HL-60 (cell line): ENCODE measurements around the gene SS18.

Experiments used
- DNase-seq, 2 experiments: peaks; one replicate each; pipeline ENCODE4 v3.0.0-alpha.2; 2010 to 2020; ENCODE audit warnings: low read depth in 1 of 2, low spot score in 1 of 2
- H3K27ac ChIP-seq: fragments of 250-450 bp; sonication (Bioruptor Pico); replicated peaks from 2 replicates; pipeline ENCODE4 v1.5.1; 2020; ENCODE audit warnings: mild to moderate bottlenecking, moderate library complexity
- H3K27me3 ChIP-seq: fragments of 250-450 bp; sonication (Bioruptor Pico); 2 replicates; pipeline ENCODE4 v1.5.1; 2021; ENCODE audit warnings: mild to moderate bottlenecking, moderate library complexity; ENCODE audit not compliant: insufficient read depth, poor library complexity, severe bottlenecking
- H3K4me3 ChIP-seq: replicated peaks from 2 replicates; pipeline ENCODE4 v1.5.1; 2011; ENCODE audit warnings: mild to moderate bottlenecking, control low read depth, low read length; ENCODE audit not compliant: insufficient read depth
- GABPA ChIP-seq: IDR thresholded peaks from 2 replicates; pipeline ENCODE4 v1.6.1; 2012; ENCODE audit warnings: low read depth
- POLR2AphosphoS5 ChIP-seq: IDR thresholded peaks from 2 replicates; pipeline ENCODE4 v1.6.1; 2012; ENCODE audit warnings: low read depth
- SPI1 ChIP-seq: IDR thresholded peaks from 2 replicates; pipeline ENCODE4 v1.6.1; 2012; ENCODE audit warnings: low read depth, mild to moderate bottlenecking, borderline replicate concordance
- TF ChIP-seq, protein P1 (sequence below): IDR thresholded peaks from one replicate; pipeline ENCODE4 v1.5.1; 2011; ENCODE audit warnings: low read length, control low read depth, inconsistent platforms; ENCODE audit not compliant: insufficient read depth
- TF ChIP-seq, protein P2 (sequence below): IDR thresholded peaks from 2 replicates; pipeline ENCODE4 v1.6.1; 2012; ENCODE audit warnings: low read depth; ENCODE audit not compliant: insufficient replicate concordance

Gene SS18

DNA sequence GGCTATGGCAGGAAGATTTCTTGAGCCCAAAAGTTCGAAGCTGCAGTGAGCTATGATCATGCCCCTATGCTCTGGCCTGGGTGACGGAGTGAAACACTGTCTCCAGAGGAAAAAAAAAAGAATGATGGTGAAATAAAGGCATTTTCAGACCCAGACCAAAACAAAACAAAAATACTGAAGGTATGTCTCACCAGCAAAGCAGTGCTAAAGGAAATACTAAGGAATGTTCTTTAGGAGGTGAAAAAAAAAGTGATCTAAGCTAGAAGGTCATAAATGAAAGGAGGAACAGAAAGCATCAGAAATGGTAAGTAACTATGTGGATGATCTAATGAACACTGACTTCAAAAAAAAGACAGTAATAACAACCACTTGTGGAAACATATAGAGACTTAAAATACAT is 18.7 kb downstream of the SS18 start:
- Histone ChIP-seq H3K4me3 (no peak overlapping the region), H3K27me3 (no peaks in the 10 kb centered on the region), H3K27ac (no peak overlapping the region)
- DNase-seq = no peak
- TF ChIP-seq SPI1 = no peak

GRCh38 chr18:26071020-26071419 is 19.4 kb downstream of the SS18 start:
- no peak for DNase-seq
- H3K27me3 ChIP-seq = no peaks in the 10 kb centered on the region
- H3K4me3 ChIP-seq = no peak overlapping the region
- no peak for TF ChIP-seq GABPA
- TF ChIP-seq SPI1 = no peak
- TF ChIP-seq, protein P1, sequence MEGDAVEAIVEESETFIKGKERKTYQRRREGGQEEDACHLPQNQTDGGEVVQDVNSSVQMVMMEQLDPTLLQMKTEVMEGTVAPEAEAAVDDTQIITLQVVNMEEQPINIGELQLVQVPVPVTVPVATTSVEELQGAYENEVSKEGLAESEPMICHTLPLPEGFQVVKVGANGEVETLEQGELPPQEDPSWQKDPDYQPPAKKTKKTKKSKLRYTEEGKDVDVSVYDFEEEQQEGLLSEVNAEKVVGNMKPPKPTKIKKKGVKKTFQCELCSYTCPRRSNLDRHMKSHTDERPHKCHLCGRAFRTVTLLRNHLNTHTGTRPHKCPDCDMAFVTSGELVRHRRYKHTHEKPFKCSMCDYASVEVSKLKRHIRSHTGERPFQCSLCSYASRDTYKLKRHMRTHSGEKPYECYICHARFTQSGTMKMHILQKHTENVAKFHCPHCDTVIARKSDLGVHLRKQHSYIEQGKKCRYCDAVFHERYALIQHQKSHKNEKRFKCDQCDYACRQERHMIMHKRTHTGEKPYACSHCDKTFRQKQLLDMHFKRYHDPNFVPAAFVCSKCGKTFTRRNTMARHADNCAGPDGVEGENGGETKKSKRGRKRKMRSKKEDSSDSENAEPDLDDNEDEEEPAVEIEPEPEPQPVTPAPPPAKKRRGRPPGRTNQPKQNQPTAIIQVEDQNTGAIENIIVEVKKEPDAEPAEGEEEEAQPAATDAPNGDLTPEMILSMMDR = no peak
- no peak for TF ChIP-seq POLR2AphosphoS5
- TF ChIP-seq, protein P2, sequence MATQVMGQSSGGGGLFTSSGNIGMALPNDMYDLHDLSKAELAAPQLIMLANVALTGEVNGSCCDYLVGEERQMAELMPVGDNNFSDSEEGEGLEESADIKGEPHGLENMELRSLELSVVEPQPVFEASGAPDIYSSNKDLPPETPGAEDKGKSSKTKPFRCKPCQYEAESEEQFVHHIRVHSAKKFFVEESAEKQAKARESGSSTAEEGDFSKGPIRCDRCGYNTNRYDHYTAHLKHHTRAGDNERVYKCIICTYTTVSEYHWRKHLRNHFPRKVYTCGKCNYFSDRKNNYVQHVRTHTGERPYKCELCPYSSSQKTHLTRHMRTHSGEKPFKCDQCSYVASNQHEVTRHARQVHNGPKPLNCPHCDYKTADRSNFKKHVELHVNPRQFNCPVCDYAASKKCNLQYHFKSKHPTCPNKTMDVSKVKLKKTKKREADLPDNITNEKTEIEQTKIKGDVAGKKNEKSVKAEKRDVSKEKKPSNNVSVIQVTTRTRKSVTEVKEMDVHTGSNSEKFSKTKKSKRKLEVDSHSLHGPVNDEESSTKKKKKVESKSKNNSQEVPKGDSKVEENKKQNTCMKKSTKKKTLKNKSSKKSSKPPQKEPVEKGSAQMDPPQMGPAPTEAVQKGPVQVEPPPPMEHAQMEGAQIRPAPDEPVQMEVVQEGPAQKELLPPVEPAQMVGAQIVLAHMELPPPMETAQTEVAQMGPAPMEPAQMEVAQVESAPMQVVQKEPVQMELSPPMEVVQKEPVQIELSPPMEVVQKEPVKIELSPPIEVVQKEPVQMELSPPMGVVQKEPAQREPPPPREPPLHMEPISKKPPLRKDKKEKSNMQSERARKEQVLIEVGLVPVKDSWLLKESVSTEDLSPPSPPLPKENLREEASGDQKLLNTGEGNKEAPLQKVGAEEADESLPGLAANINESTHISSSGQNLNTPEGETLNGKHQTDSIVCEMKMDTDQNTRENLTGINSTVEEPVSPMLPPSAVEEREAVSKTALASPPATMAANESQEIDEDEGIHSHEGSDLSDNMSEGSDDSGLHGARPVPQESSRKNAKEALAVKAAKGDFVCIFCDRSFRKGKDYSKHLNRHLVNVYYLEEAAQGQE = no peak
- no peak overlapping the region for H3K27ac ChIP-seq

DNA sequence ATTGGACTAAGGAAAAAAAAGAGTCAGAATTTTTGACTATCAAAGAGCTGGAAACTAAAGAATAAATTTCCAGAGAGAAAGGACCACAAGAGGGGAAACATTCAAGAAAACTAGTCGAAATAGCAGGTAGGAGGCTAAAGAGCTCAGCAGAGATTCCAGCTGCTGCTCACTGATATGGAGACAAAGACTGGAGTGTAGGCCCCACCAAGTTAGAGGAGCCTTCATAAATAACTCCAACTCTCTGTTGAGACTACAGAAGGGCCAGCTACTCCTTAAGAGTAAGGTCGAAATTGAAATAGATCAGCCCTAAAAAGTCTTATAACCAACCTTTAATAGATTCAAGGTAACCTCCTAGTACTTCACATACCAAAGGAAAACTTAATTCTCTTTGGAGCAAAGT is 31.1 kb downstream of the SS18 start:
- Histone ChIP-seq H3K27me3 (no peaks in the 10 kb centered on the region), H3K27ac (no peak overlapping the region), H3K4me3 (no peak overlapping the region)
- TF ChIP-seq POLR2AphosphoS5 = no peak
- TF ChIP-seq, protein P2 = no peak
- no peak for DNase-seq

- Histone ChIP-seq H3K27me3 (no peaks in the 10 kb centered on the region), H3K27ac (no peak overlapping the region), H3K4me3 (no peak overlapping the region)
- TF ChIP-seq POLR2AphosphoS5 = no peak
- TF ChIP-seq, protein P2 = no peak
- no peak for TF ChIP-seq SPI1
- TF ChIP-seq, protein P1 = no peak
- TF ChIP-seq GABPA = no peak
- no peak for DNase-seq
These were observed 33.1 kb downstream of the SS18 start for GRCh38 chr18:26057344-26057773.
